ENCODE results near the gene PDAP1.
"Not testable (repeated sequence)": the region's sequence is repeated elsewhere in the genome, so short reads cannot be mapped to it uniquely, and the experiment has no call there.

PDAP1 gene

DNA sequence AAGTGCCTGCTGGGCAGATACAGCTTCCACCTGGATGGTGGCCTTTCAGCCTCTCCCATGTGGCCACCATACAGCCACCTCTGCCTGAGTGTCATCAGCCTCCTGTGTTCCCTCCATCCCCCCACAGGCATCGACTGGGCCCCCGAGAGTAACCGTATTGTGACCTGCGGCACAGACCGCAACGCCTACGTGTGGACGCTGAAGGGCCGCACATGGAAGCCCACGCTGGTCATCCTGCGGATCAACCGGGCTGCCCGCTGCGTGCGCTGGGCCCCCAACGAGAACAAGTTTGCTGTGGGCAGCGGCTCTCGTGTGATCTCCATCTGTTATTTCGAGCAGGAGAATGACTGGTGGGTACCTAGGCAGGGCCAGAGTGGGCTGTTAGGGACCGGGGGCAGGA lies 20.5 kb downstream of the PDAP1 start:
- Histone ChIP-seq H3K4me2 (ENCODE audit: low read length) (no peak overlapping the region), H3K27me3 (ENCODE audit: control insufficient read depth, low read length) (no peaks in the 10 kb centered on the region), H3K9me3 (ENCODE audit: control insufficient read depth, insufficient read depth, low read length) (no peaks in the 10 kb centered on the region), H3K4me1 (ENCODE audit: control insufficient read depth, low read length) (peaks cover 28% of the 10 kb centered on the region), H3K9me2 (replicated peaks; ENCODE audit: control insufficient read depth, low read length) (no peaks in the 10 kb centered on the region), H3K27ac (ENCODE audit: low read depth, low read length) (no peak overlapping the region), H3F3A (ENCODE audit: control insufficient read depth, insufficient read depth) (no peaks in the 10 kb centered on the region; the same call in 1 of the 2 replicates), H4K20me1 (ENCODE audit: control insufficient read depth, insufficient read depth, low read depth, low read length) (0 out of 2 replicates have a peak, but pooled peaks cover 7% of the 10 kb centered on the region), H3K4me3 (ENCODE audit: low read length) (no peak overlapping the region), H3K79me2 (ENCODE audit: control insufficient read depth, low read length) (peaks cover 25% of the 10 kb centered on the region), H3K36me3 (ENCODE audit: control insufficient read depth, low read length) (peaks cover 86% of the 10 kb centered on the region)
- no peak for TF ChIP-seq EZH2phosphoT487 (IDR thresholded peaks at IDR 0.05; ENCODE audit: borderline replicate concordance, low read length)
- TF ChIP-seq, protein P1, sequence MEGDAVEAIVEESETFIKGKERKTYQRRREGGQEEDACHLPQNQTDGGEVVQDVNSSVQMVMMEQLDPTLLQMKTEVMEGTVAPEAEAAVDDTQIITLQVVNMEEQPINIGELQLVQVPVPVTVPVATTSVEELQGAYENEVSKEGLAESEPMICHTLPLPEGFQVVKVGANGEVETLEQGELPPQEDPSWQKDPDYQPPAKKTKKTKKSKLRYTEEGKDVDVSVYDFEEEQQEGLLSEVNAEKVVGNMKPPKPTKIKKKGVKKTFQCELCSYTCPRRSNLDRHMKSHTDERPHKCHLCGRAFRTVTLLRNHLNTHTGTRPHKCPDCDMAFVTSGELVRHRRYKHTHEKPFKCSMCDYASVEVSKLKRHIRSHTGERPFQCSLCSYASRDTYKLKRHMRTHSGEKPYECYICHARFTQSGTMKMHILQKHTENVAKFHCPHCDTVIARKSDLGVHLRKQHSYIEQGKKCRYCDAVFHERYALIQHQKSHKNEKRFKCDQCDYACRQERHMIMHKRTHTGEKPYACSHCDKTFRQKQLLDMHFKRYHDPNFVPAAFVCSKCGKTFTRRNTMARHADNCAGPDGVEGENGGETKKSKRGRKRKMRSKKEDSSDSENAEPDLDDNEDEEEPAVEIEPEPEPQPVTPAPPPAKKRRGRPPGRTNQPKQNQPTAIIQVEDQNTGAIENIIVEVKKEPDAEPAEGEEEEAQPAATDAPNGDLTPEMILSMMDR (IDR thresholded peaks at IDR 0.05; ENCODE audit: low read depth, low read length, poor library complexity, severe bottlenecking): no peak

DNA sequence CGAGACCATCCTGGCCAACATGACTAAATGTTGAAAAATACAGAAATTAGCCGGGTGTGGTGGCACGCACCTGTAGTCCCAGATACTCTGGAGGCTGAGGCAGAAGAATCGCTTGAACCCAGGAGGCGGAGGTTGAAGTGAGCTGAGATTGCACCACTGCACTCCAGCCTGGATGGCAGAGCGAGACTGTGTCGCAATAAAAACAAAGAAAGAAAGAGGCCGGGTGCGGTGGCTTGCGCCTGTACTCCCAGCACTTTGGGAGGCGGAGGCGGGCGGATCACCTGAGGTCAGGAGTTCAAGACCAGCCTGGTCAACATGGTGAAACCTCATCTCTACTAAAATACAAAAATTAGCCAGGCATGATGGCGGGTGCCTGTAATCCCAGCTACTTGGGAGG lies 21.2 kb downstream of the PDAP1 start:
- H3K9me3 ChIP-seq (ENCODE audit: control insufficient read depth, insufficient read depth, low read length); H3K4me2 ChIP-seq (ENCODE audit: low read length); H3K27me3 ChIP-seq (ENCODE audit: control insufficient read depth, low read length); H3K4me3 ChIP-seq (ENCODE audit: low read length); H3K9me2 ChIP-seq (replicated peaks; ENCODE audit: control insufficient read depth, low read length); H3K27ac ChIP-seq (ENCODE audit: low read depth, low read length); H4K20me1 ChIP-seq (ENCODE audit: control insufficient read depth, insufficient read depth, low read depth, low read length); H3F3A ChIP-seq (ENCODE audit: control insufficient read depth, insufficient read depth): not testable (repeated sequence)
- peaks cover 27% of the 10 kb centered on the region for H3K79me2 ChIP-seq (ENCODE audit: control insufficient read depth, low read length)
- H3K4me1 ChIP-seq (ENCODE audit: control insufficient read depth, low read length): peaks cover 24% of the 10 kb centered on the region
- H3K36me3 ChIP-seq (ENCODE audit: control insufficient read depth, low read length): peaks cover 80% of the 10 kb centered on the region

DNA sequence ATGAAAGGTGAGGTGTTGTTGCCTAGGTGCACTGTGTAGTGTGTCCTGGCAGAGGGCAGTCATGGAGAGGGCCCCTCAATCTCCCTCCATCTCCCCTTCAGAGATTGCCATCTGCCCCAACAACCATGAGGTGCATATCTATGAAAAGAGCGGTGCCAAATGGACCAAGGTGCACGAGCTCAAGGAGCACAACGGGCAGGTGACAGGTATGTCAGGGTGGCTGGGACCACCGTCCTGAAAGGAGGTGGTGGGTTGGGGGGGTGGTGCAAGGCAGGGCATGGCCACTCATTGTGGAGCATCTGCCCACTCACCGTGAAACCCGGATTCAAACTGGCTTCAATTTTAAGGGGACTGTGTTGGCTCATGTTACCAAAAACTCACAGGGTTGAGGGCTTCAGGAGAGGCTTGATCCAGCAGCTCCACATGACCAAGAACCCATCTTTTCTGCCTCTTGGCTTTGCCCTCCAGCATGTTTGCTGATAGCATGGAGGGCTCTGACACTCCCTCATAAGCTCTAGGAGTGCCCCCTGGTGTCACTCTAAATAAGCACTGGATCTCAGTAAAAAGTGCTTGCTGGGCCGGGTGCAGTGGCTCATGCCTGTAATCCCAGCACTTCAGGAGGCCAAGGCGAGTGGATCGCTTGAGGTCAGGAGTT lies 21.7 kb downstream of the PDAP1 start:
- Histone ChIP-seq H3K27me3 (ENCODE audit: control insufficient read depth, low read length) (no peaks in the 10 kb centered on the region), H3K4me3 (ENCODE audit: low read length) (no peak overlapping the region), H3K27ac (ENCODE audit: low read depth, low read length) (no peak overlapping the region), H3F3A (ENCODE audit: control insufficient read depth, insufficient read depth) (no peaks in the 10 kb centered on the region; the same call in 1 of the 2 replicates), H3K4me2 (ENCODE audit: low read length) (no peak overlapping the region), H3K36me3 (ENCODE audit: control insufficient read depth, low read length) (peaks cover 78% of the 10 kb centered on the region), H4K20me1 (ENCODE audit: control insufficient read depth, insufficient read depth, low read depth, low read length) (no peaks in the 10 kb centered on the region), H3K4me1 (ENCODE audit: control insufficient read depth, low read length) (peaks cover 24% of the 10 kb centered on the region), H3K9me3 (ENCODE audit: control insufficient read depth, insufficient read depth, low read length) (no peaks in the 10 kb centered on the region), H3K9me2 (replicated peaks; ENCODE audit: control insufficient read depth, low read length) (no peaks in the 10 kb centered on the region), H3K79me2 (ENCODE audit: control insufficient read depth, low read length) (peaks cover 32% of the 10 kb centered on the region)
- TF ChIP-seq, protein P1 (IDR thresholded peaks at IDR 0.05; ENCODE audit: low read depth, low read length, poor library complexity, severe bottlenecking): peak; percentile 69
- TF ChIP-seq EZH2phosphoT487 (IDR thresholded peaks at IDR 0.05; ENCODE audit: borderline replicate concordance, low read length): no peak

DNA sequence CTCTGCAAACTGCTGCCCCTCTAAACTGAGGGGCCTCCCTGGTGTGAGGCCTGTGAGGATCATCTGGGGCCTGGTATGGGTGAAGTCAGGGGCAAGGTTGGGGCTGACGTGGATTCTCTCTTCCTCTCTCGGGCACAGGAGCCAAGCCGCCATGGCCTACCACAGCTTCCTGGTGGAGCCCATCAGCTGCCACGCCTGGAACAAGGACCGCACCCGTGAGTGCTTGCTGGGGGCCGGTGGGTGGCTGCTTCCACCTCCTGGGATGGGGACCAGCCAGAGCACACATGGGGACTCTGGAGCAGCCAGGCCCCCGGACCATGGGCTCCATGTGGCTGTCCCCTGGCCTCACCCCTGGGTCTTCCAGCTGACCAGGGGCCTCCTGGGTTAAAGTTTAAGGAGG lies 22.8 kb downstream of the PDAP1 start:
- H4K20me1 ChIP-seq (ENCODE audit: control insufficient read depth, insufficient read depth, low read depth, low read length): no peaks in the 10 kb centered on the region
- TF ChIP-seq, protein P1 (IDR thresholded peaks at IDR 0.05; ENCODE audit: low read depth, low read length, poor library complexity, severe bottlenecking): no peak
- TF ChIP-seq EZH2phosphoT487 (IDR thresholded peaks at IDR 0.05; ENCODE audit: borderline replicate concordance, low read length): no peak

More for the DNA sequence above, 22.8 kb downstream of the PDAP1 start:
- Histone ChIP-seq H3K4me2 (ENCODE audit: low read length) (no peak overlapping the region), H3K9me3 (ENCODE audit: control insufficient read depth, insufficient read depth, low read length) (no peaks in the 10 kb centered on the region), H3K79me2 (ENCODE audit: control insufficient read depth, low read length) (peaks cover 43% of the 10 kb centered on the region), H3K4me1 (ENCODE audit: control insufficient read depth, low read length) (peaks cover 36% of the 10 kb centered on the region), H3F3A (ENCODE audit: control insufficient read depth, insufficient read depth) (peaks cover 3% of the 10 kb centered on the region), H3K36me3 (ENCODE audit: control insufficient read depth, low read length) (peaks cover 77% of the 10 kb centered on the region), H3K9me2 (replicated peaks; ENCODE audit: control insufficient read depth, low read length) (no peaks in the 10 kb centered on the region), H3K4me3 (ENCODE audit: low read length) (no peak overlapping the region), H3K27me3 (ENCODE audit: control insufficient read depth, low read length) (no peaks in the 10 kb centered on the region), H3K27ac (ENCODE audit: low read depth, low read length) (no peak overlapping the region)

Data from DOHH2 (cell line).